Limb (tissue), 2 donors: ENCODE measurements around the gene DNAJB2.
"Not testable (repeated sequence)": the region's sequence is repeated elsewhere in the genome, so short reads cannot be mapped to it uniquely, and the experiment has no call there.

Experiments used
- DNase-seq, 2 donors: peaks; one replicate each; pipeline ENCODE4 v3.0.0-alpha.2; 2016; ENCODE audit errors: extremely low spot score in 2 of 2

DNAJB2 gene

DNA sequence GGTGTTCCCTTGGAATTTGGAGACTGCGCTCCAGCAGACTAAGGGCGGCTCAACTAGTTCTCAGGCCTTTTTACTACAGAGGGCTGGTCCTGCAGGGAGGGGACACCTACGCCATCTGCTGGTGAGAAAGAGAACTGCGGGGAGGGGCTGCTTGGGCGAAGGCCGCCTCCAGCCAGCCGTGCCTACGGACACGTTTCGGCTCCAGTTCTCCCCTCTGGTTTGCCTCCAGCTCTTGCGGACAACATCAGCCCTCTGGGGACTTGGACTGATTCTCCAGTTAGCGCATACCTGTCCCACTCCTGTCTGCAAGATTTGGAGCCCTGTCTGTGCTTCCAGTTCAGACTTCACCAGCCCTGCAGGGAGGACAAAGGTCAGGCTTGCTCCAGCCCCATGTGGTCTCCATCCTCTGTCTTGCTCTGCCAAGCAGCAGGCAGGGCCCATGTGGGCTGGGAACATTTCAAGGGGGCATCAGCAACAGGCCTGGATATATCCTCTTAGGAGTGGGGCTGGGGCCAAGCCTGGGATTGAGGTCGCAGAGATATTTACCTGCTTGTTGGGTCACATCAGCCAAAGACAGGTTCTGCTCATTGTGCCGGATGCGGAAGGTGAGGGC is 19.7 kb downstream of the DNAJB2 start:
- peak; percentile 69 to 90 for DNase-seq

DNA sequence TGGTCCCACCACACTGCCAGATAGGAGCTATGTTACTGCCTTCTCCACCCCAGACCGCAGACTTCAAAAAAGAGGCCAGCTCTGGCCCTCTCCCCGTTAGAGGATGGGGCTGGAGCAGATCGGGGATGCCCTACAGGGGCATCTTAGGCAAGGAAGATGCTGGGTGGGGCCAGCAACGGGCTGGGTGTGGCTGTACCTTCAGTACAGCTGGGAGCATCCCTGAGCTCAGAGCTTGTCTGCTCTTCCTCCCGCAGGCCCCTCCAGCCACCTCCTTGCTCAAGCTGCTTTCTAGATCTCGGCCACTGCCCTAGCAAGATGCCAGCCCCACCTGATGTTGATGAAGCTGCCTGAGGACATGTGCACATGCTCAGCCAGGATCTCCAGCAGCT is 20.2 kb downstream of the DNAJB2 start:
- no peak for DNase-seq

DNA sequence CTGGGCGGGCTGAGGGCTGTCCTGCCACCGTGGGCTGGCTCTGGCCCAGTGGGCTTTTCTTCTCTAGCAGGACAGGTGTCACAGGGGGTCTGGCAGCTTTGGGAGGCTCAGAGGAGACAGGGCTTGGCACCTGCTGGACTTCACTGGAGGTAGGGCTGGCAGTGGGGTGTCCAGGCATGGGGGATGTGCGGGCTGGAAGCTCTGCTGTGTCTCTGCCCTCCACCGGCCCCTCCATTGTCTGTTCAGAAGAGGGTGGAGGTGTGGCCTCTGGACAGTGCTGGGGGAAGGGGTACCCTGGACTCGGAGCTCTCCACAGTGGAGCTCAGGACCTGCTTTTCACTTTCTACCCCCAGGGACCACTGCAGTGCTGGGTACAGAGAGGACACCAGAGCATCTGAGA is 20.9 kb downstream of the DNAJB2 start:
- no peak for DNase-seq

- DNase-seq, result no peak
These were observed 23.3 kb downstream of the DNAJB2 start for GRCh38 chr2:219302412-219302968.

DNA sequence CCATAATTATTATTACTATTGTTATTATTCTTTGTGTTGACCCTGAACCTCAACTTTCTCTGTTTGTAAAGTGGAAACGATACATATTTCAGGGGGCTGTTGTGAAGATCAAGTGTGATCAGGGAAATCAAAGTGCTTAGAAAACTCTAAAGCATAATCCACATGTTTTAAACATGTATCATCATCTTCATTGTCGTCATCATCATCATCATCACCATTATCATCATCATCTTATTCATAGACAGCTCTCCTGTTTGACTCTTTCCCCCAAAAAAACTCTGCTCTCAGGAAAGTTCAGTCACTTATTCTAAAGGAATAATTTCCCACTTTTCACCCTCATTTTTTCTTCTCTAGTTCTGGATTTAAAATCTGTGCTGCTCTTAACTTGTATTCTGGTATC is 25.1 kb downstream of the DNAJB2 start:
- DNase-seq, result no peak

DNA sequence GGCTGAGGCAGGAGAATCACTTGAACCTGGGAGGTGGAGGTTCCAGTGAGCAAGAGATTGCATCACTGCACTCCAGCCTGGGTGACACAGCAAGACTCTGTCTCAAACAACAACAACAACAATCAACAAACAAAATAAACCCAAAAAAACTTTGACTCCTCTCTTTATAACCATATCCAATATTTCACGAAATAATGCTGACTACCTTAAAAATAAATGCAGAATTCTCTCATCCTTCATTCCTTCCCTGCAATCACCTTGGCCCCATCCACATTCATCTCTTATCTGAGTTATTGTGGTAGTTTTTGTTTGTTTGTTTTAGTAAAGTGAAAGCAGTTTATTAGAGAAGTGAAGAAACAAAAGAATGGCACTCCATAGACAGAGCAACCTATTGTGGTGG is 26.9 kb downstream of the DNAJB2 start:
- DNase-seq, result no peak

GRCh38 chr2:219308142-219309101 is 29.3 kb downstream of the DNAJB2 start:
- peak; percentile 62 to 81 for DNase-seq

DNA sequence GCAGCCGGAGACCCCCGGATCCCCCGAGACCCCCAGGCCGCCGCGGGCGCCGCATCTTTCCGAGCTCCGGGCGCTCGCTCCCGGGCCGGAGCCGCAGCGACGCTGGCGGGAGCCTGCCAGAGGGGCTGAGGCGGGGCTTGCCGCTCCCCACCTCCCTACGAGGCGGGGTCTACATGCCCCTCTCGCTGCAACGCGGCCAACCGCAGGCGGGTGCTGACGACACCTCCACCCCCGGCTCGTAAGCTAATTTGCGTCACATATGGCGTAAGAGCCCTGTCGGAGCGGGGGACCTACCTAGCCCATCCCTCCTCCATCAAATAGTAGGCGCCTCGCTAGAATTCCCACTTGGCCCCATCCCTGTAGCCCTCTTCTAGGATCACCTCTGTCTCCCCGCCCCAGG is 30.1 kb downstream of the DNAJB2 start, which contains the start of gene PTPRN:
Gene PTPRN (minus strand): TSS at position 124 of the 400 bp plus-strand sequence. CDS start 69 bp downstream, at position 55.
- no peak for DNase-seq

DNA sequence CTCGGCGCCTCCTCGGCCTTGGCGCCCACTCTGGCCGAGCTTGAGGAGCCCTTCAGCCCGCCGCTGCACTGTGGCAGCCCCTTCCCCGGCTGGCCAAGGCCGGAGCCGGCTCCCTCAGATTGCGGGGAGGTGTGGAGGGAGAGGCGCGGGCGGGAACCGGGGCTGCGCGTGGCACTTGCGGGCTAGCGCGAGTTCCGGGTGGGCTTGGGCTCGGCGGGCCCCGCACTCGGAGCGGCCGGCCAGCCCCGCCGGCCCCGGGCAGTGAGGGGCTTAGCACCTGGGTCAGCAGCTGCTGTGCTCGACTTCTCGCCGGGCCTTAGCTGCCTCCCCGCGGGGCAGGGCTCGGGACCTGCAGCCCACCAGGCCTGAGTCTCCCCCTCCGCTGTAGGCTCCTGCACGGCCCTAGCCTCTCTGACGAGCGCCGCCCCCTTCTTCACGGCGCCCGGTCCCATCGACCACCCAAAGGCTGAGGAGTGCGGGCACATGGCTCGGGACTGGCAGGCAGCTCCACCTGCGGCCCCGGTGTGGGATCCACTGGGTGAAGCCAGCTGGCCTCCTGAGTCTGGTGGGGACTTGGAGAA is 33.6 kb downstream of the DNAJB2 start:
- DNase-seq, result not testable (repeated sequence)

GRCh38 chr2:219314804-219315468 is 35.8 kb downstream of the DNAJB2 start:
- no peak for DNase-seq

GRCh38 chr2:219323434-219323833 is 44.3 kb downstream of the DNAJB2 start:
- DNase-seq, result no peak

DNA sequence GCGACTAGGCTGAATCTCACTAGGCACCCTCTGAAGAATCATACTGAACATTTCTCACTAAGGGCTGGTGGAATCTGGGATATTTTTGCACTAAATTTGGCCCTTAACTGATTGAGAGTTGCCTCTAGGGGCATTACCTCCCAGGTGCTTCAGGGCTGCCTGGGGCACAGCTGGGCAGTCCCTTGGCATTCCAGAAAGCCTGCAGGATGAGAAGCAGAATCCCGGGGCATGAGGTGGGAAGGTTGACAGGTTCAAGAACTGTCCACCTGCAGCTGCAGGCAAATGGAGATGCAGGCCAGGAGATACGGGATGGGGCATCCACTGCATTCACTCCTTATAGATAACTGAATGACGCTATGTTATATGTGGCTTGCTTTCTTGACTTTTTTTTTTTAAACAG is 46.0 kb downstream of the DNAJB2 start:
- no peak for DNase-seq

DNA sequence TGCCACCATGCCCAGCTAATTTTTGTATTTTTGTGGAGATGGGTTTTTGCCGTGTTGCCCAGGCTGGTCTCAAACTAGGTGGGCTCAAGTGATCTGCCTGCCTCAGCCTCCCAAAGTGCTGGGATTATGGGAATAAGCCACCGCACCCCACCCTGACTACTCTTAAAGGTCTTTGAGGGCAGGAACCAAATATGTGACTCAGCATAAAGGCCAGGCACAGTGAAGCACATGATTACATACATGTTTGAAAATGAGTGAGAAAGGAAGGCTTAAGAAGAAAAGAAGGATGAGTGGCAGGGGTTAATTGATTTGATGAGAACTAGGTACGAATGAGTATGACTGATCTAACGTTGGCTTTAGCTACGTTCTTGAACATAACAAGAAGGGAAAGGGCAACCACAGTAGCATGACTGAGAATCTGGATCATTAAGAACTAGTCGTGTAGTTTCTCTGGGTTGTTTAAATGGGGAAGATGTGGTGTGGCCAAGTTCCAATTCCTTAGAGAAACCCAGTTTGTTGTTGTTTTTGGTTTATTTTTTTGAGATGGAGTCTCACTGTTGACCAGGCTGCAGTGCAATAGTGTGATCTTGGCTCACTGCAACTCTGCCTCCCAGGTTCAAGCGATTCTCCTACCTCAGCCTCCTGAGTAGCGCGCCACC is 46.6 kb downstream of the DNAJB2 start:
- no peak for DNase-seq

DNA sequence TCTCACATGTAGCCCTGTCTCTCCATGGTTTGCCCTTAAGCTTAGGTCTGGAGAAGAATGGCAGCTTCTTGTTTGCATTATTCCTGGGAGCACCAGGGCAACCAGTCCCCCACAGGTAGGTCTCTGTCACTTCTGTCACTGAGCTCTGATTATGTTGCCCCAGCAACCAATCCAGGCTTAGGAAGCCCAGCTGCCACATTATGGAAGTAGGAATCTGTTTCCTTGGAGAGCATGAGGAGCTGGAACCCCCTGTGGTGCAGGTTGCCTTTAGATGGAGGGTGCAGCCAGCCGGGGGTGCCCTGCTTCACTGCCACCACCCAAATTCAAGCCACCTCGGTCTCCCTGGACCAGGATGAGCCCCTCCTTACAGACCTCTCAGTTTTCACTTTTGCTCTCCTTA is 48.6 kb downstream of the DNAJB2 start:
- no peak for DNase-seq

GRCh38 chr2:219331560-219332213 is 52.5 kb downstream of the DNAJB2 start:
- peak; percentile 32 to 77 for DNase-seq

DNA sequence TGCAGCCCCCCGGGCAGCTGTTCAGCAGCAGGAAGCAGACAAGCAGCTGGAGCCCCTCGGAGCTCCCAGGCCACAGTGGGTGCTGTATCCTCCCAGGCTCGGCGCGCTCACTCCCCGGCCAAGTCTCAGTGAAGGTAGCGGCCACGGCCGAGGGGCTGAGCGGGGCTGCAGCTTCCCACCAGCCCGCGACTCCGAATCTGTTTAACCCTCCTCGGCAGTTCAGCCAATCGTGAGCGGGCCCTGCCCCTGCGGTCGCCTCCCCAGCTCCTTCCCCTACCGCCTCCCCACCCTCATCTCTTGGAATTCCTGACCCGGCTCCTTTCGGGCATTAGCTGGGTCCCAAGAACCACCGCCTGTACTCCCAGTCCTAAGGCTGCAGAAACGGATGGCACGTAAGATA is 53.4 kb downstream of the DNAJB2 start, which contains the start of gene RESP18:
Gene RESP18 (minus strand): TSS at position 203 of the 400 bp plus-strand sequence.
- DNase-seq, result no peak

- DNase-seq, result no peak
These were observed 54.9 kb downstream of the DNAJB2 start for GRCh38 chr2:219334076-219334475.

GRCh38 chr2:219335373-219335786 is 56.2 kb downstream of the DNAJB2 start:
- DNase-seq, result no peak
